LNCaP clone FGC (cell line): ENCODE measurements around the gene THSD8.
"Not testable (repeated sequence)": the region's sequence is repeated elsewhere in the genome, so short reads cannot be mapped to it uniquely, and the experiment has no call there.

ENCODE experiments used
- DNase-seq: peaks from one replicate; pipeline ENCODE4 v3.0.0-alpha.2; 2011; ENCODE audit warnings: low read depth
- H3K4me3 ChIP-seq: 2 replicates; pipeline ENCODE4 v1.5.1; 2011; ENCODE audit warnings: mild to moderate bottlenecking, low read depth, low read length, control low read depth
- TF ChIP-seq, protein P1 (sequence below): IDR thresholded peaks from 2 replicates; pipeline ENCODE4 v1.5.1; 2012; ENCODE audit warnings: mild to moderate bottlenecking; ENCODE audit not compliant: control insufficient read depth, insufficient read depth; ENCODE audit errors: extremely low read depth

THSD8 gene

GRCh38 chr19:12792853-12793289 lies 9.0 kb upstream of the THSD8 start:
- H3K4me3 ChIP-seq, result peak overlapping the region; percentile 86
- no peak for DNase-seq
- TF ChIP-seq, protein P1, sequence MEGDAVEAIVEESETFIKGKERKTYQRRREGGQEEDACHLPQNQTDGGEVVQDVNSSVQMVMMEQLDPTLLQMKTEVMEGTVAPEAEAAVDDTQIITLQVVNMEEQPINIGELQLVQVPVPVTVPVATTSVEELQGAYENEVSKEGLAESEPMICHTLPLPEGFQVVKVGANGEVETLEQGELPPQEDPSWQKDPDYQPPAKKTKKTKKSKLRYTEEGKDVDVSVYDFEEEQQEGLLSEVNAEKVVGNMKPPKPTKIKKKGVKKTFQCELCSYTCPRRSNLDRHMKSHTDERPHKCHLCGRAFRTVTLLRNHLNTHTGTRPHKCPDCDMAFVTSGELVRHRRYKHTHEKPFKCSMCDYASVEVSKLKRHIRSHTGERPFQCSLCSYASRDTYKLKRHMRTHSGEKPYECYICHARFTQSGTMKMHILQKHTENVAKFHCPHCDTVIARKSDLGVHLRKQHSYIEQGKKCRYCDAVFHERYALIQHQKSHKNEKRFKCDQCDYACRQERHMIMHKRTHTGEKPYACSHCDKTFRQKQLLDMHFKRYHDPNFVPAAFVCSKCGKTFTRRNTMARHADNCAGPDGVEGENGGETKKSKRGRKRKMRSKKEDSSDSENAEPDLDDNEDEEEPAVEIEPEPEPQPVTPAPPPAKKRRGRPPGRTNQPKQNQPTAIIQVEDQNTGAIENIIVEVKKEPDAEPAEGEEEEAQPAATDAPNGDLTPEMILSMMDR, result no peak

DNA sequence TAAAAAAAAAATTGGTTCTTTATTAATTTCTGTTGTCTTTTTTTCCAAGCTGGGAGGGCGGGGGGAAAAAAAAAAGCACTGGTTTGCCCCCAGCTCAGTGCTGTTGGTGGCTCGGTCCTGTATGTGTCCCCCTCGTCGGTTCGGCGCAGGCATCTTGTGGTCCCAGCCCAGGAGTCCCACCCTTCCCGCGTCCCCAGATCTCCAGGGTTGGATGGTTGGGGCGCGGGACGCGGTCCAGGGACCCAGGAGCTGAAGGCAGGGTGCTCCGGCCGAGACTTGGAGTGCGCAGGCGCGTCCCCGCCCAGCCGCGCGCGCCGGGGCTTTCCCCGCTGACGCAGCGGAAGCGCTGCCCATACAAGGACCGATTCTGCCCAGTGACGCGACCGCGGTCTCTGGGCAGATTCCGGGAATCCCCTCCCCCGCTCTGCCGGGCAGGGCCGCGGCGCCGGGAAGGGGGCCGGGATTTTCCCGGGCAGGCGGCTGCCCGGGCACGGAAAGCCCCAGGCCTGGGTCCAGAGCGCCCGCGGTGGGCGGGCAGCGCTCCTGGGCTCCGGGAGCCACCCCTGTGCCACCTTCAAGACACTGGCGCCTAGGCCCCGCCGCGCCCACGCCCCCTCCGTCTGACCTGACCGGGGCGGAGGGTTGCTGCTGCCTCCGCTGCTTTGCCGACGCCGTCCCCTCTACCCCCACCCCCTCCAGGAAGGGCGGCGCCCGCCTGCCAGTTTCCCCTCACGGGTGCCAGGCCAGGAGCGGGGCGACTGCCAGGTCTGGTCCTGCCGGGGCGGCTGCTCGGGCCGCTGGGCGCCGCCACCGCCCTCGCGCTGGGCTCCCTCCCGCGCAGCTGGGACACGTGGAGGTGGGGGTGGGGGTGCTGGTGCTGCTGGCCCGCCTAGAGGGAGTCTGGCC lies 8.3 kb upstream of the THSD8 start:
- DNase-seq, result peak; percentile 75
- H3K4me3 ChIP-seq, result peak overlapping the region; percentile 86
- TF ChIP-seq, protein P1, result no peak

- peak overlapping the region; percentile 86 for H3K4me3 ChIP-seq
- no peak for DNase-seq
- TF ChIP-seq, protein P1, result no peak
Observed at GRCh38 chr19:12794196-12794941, 7.5 kb upstream of the THSD8 start.

GRCh38 chr19:12794971-12795381 lies 6.9 kb upstream of the THSD8 start:
- no peak for DNase-seq
- no peak overlapping the region for H3K4me3 ChIP-seq
- TF ChIP-seq, protein P1, result no peak

DNA sequence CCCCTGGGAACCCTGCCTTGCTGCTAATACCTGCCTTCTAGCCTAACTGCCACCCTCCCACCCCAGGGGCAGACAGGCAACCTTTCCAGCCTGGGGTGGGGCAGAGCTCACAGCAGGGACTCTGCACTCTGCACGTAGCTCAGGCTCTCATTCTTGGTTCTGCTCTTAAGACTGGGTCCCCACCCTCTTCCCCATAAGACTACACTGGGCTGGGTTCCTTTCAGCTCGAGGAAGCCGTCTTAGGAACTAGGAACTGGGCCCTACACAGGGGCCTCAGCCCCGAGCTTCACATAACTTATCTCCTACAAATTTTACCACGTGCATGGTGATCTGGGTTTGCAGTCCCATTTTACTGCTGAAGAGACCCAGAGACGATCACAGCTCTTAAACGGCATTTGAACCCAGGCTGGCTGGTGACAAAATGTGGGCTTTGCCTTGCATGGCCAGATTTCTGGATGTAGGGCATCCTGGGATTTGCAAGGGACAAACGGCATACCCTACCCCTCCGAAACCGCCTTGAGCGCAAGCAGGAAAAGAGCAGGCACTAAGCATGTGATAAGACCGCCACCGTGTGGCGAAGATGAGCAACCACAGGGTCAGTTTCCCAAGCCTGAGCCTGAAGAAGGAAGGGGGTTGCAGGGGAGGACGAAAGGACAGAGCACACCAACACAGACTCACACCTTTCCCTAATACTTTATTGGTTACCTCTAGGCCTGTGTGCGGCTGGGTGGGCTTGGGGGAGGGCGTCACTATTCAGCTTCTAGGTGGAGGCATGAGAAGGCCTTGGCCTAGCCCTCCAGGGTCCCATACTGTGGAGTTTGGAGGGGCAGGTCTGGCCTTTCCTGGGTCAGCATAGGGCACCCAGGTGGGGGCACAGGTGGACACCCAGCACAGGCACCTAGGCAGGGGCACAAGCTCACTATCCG lies 5.5 kb upstream of the THSD8 start:
- TF ChIP-seq, protein P1, result peak; percentile 98
- no peak overlapping the region for H3K4me3 ChIP-seq
- DNase-seq, result no peak

DNA sequence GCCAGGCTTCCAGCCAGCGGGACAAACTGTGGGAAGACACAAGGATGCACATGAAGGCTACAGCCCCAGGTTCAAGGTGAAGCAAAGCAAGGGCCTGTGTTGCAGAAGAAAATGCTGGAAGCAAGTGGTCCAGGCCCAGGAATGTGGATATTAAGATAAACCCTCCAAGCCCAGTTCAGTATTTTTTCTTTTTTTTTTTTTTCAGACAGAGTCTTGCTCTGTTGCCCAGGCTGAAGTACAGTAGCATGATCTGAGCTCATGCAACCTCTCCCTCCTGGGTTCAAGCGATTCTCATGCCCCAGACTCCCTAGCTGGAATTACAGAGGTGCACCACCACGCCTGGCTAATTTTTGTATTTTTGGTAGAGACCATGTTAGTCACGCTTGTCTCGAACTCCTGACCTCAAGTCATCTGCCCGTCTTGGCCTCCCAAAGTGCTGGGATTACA lies 4.7 kb upstream of the THSD8 start:
- TF ChIP-seq, protein P1, result no peak
- no peak overlapping the region for H3K4me3 ChIP-seq
- no peak for DNase-seq

GRCh38 chr19:12797607-12798006 lies 4.3 kb upstream of the THSD8 start:
- not testable (repeated sequence) for H3K4me3 ChIP-seq, DNase-seq
